Activated CD8-positive, alpha-beta T cell treated with anti-CD3 and anti-CD28 coated beads, Interleukin-2, amount 10 ng/mL, durations not matched to agents 7 days and 5 days (primary cell): ENCODE measurements around the gene CCM2L. TPM values are rescaled to one million over a fixed set of nuclear protein-coding genes. Genes with fewer than 3 reads are reported as not detected.

Source experiments
- ATAC-seq: fragments of 150-1000 bp; cut with Tn5 transposase; one replicate; pipeline ENCODE4 v1.10.0; 2021; ENCODE audit warnings: moderate library complexity
- CTCF ChIA-PET: fragments of 350-600 bp; sonication (Branson Sonifier 250); formaldehyde crosslinking; loops from one replicate; lab custom pipeline; 2021; ENCODE audit warnings: antibody characterized with exemption; lab: Charles Lee
- POLR2A ChIA-PET: fragments of 350-600 bp; sonication (Branson Sonifier 250); formaldehyde crosslinking; loops from one replicate; lab custom pipeline; 2021; ENCODE audit warnings: antibody characterized with exemption; lab: Charles Lee
- DNase-seq: peaks from one replicate; pipeline ENCODE4 v3.0.0-alpha.2; 2020
- H3K27ac Mint-ChIP-seq: one replicate; pipeline ENCODE4 v1.8.0; 2021; ENCODE audit warnings: mild to moderate bottlenecking, mixed read lengths
- H3K27me3 Mint-ChIP-seq: one replicate; pipeline ENCODE4 v1.8.0; 2021; ENCODE audit warnings: low read depth, mixed read lengths
- H3K36me3 Mint-ChIP-seq: one replicate; pipeline ENCODE4 v1.8.0; 2021; ENCODE audit warnings: low read depth, mixed read lengths
- H3K4me1 Mint-ChIP-seq: one replicate; pipeline ENCODE4 v1.8.0; 2021; ENCODE audit warnings: low read depth, mixed read lengths
- H3K4me3 Mint-ChIP-seq: one replicate; pipeline ENCODE4 v1.8.0; 2021; ENCODE audit warnings: mild to moderate bottlenecking, mixed read lengths
- H3K9me3 Mint-ChIP-seq: one replicate; pipeline ENCODE4 v1.8.0; 2022; ENCODE audit warnings: mixed read lengths; ENCODE audit not compliant: insufficient read depth
- total RNA-seq, 2 experiments: library from RNA; stranded (reverse); gene quantifications; one replicate each; pipeline ENCODE4 v1.2.3, GENCODE V29; 2021

Gene CCM2L
- total RNA-seq, 2 experiments from 2014 or later: not detected

GRCh38 chr20:31977080-31977479 is 33.2 kb upstream of the CCM2L start:
- Mint-ChIP-seq H3K27ac (no peak overlapping the region), H3K4me3 (no peak overlapping the region), H3K9me3 (no peaks in the 10 kb centered on the region), H3K27me3 (peaks cover 7% of the 10 kb centered on the region), H3K36me3 (no peaks in the 10 kb centered on the region), H3K4me1 (no peaks in the 10 kb centered on the region)
- DNase-seq: no peak
- ChIA-PET CTCF (interaction anchor here (1.2 kb wide), 1 partner anchor 41 kb away, joined by 3 read pairs; no protein-coding TSS in a partner anchor), POLR2A (no interaction called here)
- ATAC-seq: no peak

GRCh38 chr20:31979713-31980426 is 30.4 kb upstream of the CCM2L start:
- Mint-ChIP-seq H3K27ac (no peak overlapping the region), H3K4me3 (no peak overlapping the region), H3K27me3 (peaks cover 8% of the 10 kb centered on the region), H3K36me3 (no peaks in the 10 kb centered on the region), H3K4me1 (no peaks in the 10 kb centered on the region), H3K9me3 (no peaks in the 10 kb centered on the region)
- ATAC-seq: no peak
- DNase-seq: no peak
- ChIA-PET CTCF (no interaction called here), POLR2A (no interaction called here)

- Mint-ChIP-seq H3K27ac (no peak overlapping the region), H3K9me3 (no peaks in the 10 kb centered on the region)
Measured at GRCh38 chr20:31981784-31982183, 28.5 kb upstream of the CCM2L start.

GRCh38 chr20:31984981-31985471 is 25.2 kb upstream of the CCM2L start:
- Mint-ChIP-seq H3K4me1 (peaks cover 3% of the 10 kb centered on the region), H3K27ac (no peak overlapping the region), H3K9me3 (no peaks in the 10 kb centered on the region), H3K4me3 (no peak overlapping the region), H3K27me3 (peaks cover 5% of the 10 kb centered on the region), H3K36me3 (no peaks in the 10 kb centered on the region)
- DNase-seq: no peak
- ChIA-PET CTCF (no interaction called here), POLR2A (no interaction called here)
- ATAC-seq: no peak

More at GRCh38 chr20:31981784-31982183, 28.5 kb upstream of the CCM2L start:
- ChIA-PET CTCF (no interaction called here), POLR2A (no interaction called here)
- Mint-ChIP-seq H3K27me3 (peaks cover 5% of the 10 kb centered on the region), H3K36me3 (no peaks in the 10 kb centered on the region), H3K4me1 (no peaks in the 10 kb centered on the region), H3K4me3 (no peak overlapping the region)
- ATAC-seq: no peak
- no peak for DNase-seq

GRCh38 chr20:31987744-31988143 is 22.5 kb upstream of the CCM2L start:
- POLR2A ChIA-PET: no interaction called here
- H3K4me3 Mint-ChIP-seq: no peak overlapping the region
- DNase-seq (no peak), ATAC-seq (no peak)
- peaks cover 3% of the 10 kb centered on the region for H3K4me1 Mint-ChIP-seq
- no peak overlapping the region for H3K27ac Mint-ChIP-seq
- H3K27me3 Mint-ChIP-seq: peaks cover 3% of the 10 kb centered on the region
- CTCF ChIA-PET: no interaction called here
- H3K36me3 Mint-ChIP-seq: no peaks in the 10 kb centered on the region
- no peaks in the 10 kb centered on the region for H3K9me3 Mint-ChIP-seq

GRCh38 chr20:31988430-31989015 is 21.7 kb upstream of the CCM2L start:
- H3K4me1 Mint-ChIP-seq: peaks cover 3% of the 10 kb centered on the region
- DNase-seq (no peak), ATAC-seq (no peak)
- no peak overlapping the region for H3K27ac Mint-ChIP-seq
- no peaks in the 10 kb centered on the region for H3K36me3 Mint-ChIP-seq
- H3K9me3 Mint-ChIP-seq: no peaks in the 10 kb centered on the region
- H3K4me3 Mint-ChIP-seq: no peak overlapping the region
- peaks cover 7% of the 10 kb centered on the region for H3K27me3 Mint-ChIP-seq
- POLR2A ChIA-PET: no interaction called here
- CTCF ChIA-PET: no interaction called here

GRCh38 chr20:31989030-31989645 is 21.1 kb upstream of the CCM2L start:
- Mint-ChIP-seq H3K4me3 (no peak overlapping the region), H3K27me3 (peaks cover 14% of the 10 kb centered on the region), H3K36me3 (no peaks in the 10 kb centered on the region), H3K4me1 (peaks cover 3% of the 10 kb centered on the region), H3K27ac (no peak overlapping the region), H3K9me3 (no peaks in the 10 kb centered on the region)
- DNase-seq (no peak), ATAC-seq (no peak)
- POLR2A ChIA-PET: no interaction called here
- CTCF ChIA-PET: no interaction called here

- Mint-ChIP-seq H3K9me3 (no peaks in the 10 kb centered on the region), H3K36me3 (no peaks in the 10 kb centered on the region), H3K4me1 (peaks cover 3% of the 10 kb centered on the region), H3K27me3 (peaks cover 25% of the 10 kb centered on the region), H3K4me3 (no peak overlapping the region), H3K27ac (no peak overlapping the region)
- no peak for DNase-seq
- ChIA-PET POLR2A (interaction anchor here (0.7 kb wide), 2 partner anchors 61 to 98 kb away, joined by 3 read pairs; partner anchors contain the start of gene HCK), CTCF (no interaction called here)
- no peak for ATAC-seq
Measured at GRCh38 chr20:31990641-31991338, 19.4 kb upstream of the CCM2L start.

GRCh38 chr20:31991339-31991705 is 18.9 kb upstream of the CCM2L start:
- H3K27me3 Mint-ChIP-seq: peaks cover 29% of the 10 kb centered on the region
- ATAC-seq (no peak), DNase-seq (no peak)
- POLR2A ChIA-PET: no interaction called here
- no peak overlapping the region for H3K4me3 Mint-ChIP-seq
- no peak overlapping the region for H3K27ac Mint-ChIP-seq
- peaks cover 3% of the 10 kb centered on the region for H3K4me1 Mint-ChIP-seq
- no peaks in the 10 kb centered on the region for H3K9me3 Mint-ChIP-seq
- CTCF ChIA-PET: no interaction called here
- no peaks in the 10 kb centered on the region for H3K36me3 Mint-ChIP-seq

- peaks cover 3% of the 10 kb centered on the region for H3K4me1 Mint-ChIP-seq
- H3K27me3 Mint-ChIP-seq: peaks cover 35% of the 10 kb centered on the region
- H3K27ac Mint-ChIP-seq: no peak overlapping the region
- no peaks in the 10 kb centered on the region for H3K36me3 Mint-ChIP-seq
- DNase-seq: no peak
- CTCF ChIA-PET: no interaction called here
- no peak overlapping the region for H3K4me3 Mint-ChIP-seq
- no peaks in the 10 kb centered on the region for H3K9me3 Mint-ChIP-seq
- no peak for ATAC-seq
- POLR2A ChIA-PET: no interaction called here
Measured at GRCh38 chr20:31992086-31992485, 18.2 kb upstream of the CCM2L start.

- peaks cover 35% of the 10 kb centered on the region for H3K27me3 Mint-ChIP-seq
- H3K36me3 Mint-ChIP-seq: no peaks in the 10 kb centered on the region
- DNase-seq: no peak
- ChIA-PET CTCF (no interaction called here), POLR2A (no interaction called here)
- H3K4me1 Mint-ChIP-seq: no peaks in the 10 kb centered on the region
- no peak overlapping the region for H3K27ac Mint-ChIP-seq
- H3K9me3 Mint-ChIP-seq: no peaks in the 10 kb centered on the region
- H3K4me3 Mint-ChIP-seq: no peak overlapping the region
- no peak for ATAC-seq
Measured at GRCh38 chr20:31996996-31997395, 13.2 kb upstream of the CCM2L start.

GRCh38 chr20:31998246-31998645 is 12.0 kb upstream of the CCM2L start:
- Mint-ChIP-seq H3K4me3 (no peak overlapping the region), H3K27ac (no peak overlapping the region), H3K27me3 (peaks cover 30% of the 10 kb centered on the region), H3K36me3 (no peaks in the 10 kb centered on the region), H3K9me3 (no peaks in the 10 kb centered on the region), H3K4me1 (no peaks in the 10 kb centered on the region)
- POLR2A ChIA-PET: no interaction called here
- CTCF ChIA-PET: no interaction called here
- no peak for ATAC-seq
- DNase-seq: no peak
